B cell (primary cell): ENCODE results near the gene SKAP1. TPM values are rescaled to one million over a fixed set of nuclear protein-coding genes. Genes with fewer than 3 reads are reported as not detected.

Experiments
- ATAC-seq: fragments of 200-7000 bp; cut with Tn5 transposase; one replicate; pipeline ENCODE4 v1.10.0; 2021; ENCODE audit warnings: low read depth, mild to moderate bottlenecking, moderate number of reproducible peaks, moderate library complexity
- CTCF ChIA-PET: fragments of 350-600 bp; sonication (Branson Sonifier 250); formaldehyde crosslinking; loops from one replicate; lab custom pipeline; 2021; ENCODE audit warnings: antibody characterized with exemption, inconsistent platforms; lab: Charles Lee
- POLR2A ChIA-PET: fragments of 350-600 bp; sonication (Branson Sonifier 250); formaldehyde crosslinking; loops from one replicate; lab custom pipeline; 2021; ENCODE audit warnings: antibody characterized with exemption; lab: Charles Lee
- DNase-seq: peaks from one replicate; pipeline ENCODE4 v3.0.0; 2013
- H2AFZ ChIP-seq: 2 replicates; pipeline ENCODE4 v1.6.1; 2012; ENCODE audit warnings: mild to moderate bottlenecking, low read depth, low read length; ENCODE audit not compliant: insufficient read depth, poor library complexity, severe bottlenecking
- H3K27ac ChIP-seq, 2 donors: 1 replicate in 1 of 2; 2 replicates in 1 of 2; pipeline ENCODE4 v1.5.1; 2012 to 2013; ENCODE audit warnings: low read length in 2 of 2, mild to moderate bottlenecking in 2 of 2, moderate library complexity in 1 of 2
- H3K27me3 ChIP-seq, 4 experiments: fragments of 200-600 bp in 1 of 4; sonication (generic) in 1 of 4; replicated peaks in 1 of 4; 1 replicate in 2 of 4; 2 replicates in 2 of 4; pipeline versions ENCODE4 v1.6.1 to v1.7.0; 2013 to 2016; ENCODE audit warnings: low read length in 3 of 4, mild to moderate bottlenecking in 2 of 4, mixed read lengths in 1 of 4, moderate library complexity in 1 of 4; ENCODE audit not compliant: insufficient read depth in 4 of 4, control insufficient read depth in 3 of 4; ENCODE audit errors: control extremely low read depth in 1 of 4
- H3K36me3 ChIP-seq, 2 experiments: replicated peaks in 1 of 2; 1 replicate in 1 of 2; 2 replicates in 1 of 2; pipeline versions ENCODE4 v1.6.1 to v1.7.1; 2013; ENCODE audit warnings: low read length in 1 of 2; ENCODE audit not compliant: insufficient read depth in 2 of 2, control insufficient read depth in 1 of 2; ENCODE audit errors: control extremely low read depth in 1 of 2, extremely low read depth in 1 of 2
- H3K4me1 ChIP-seq, 2 donors: fragments of 200-600 bp in 1 of 2; sonication (generic) in 1 of 2; 1 replicate in 1 of 2; 2 replicates in 1 of 2; pipeline versions ENCODE4 v1.5.1 to v1.6.1; 2013 to 2017; ENCODE audit warnings: low read length in 2 of 2; ENCODE audit not compliant: control insufficient read depth in 2 of 2, insufficient read depth in 2 of 2
- H3K4me2 ChIP-seq: replicated peaks from 2 replicates; pipeline ENCODE3; 2012; ENCODE audit warnings: mild to moderate bottlenecking, low read depth, low read length; ENCODE audit not compliant: poor library complexity, severe bottlenecking
- H3K4me3 ChIP-seq, 5 experiments: fragments of 200-600 bp in 1 of 5; sonication (generic) in 1 of 5; 1 replicate in 3 of 5; 2 replicates in 2 of 5; pipeline versions ENCODE4 v1.5.1 to v1.7.0; 2011 to 2016; ENCODE audit warnings: low read length in 4 of 5, mild to moderate bottlenecking in 4 of 5, low read depth in 2 of 5, control low read depth in 1 of 5, moderate library complexity in 1 of 5; ENCODE audit not compliant: insufficient read depth in 1 of 5; ENCODE audit errors: control extremely low read depth in 1 of 5, extremely low read depth in 1 of 5
- H3K79me2 ChIP-seq: fragments of 200-600 bp; sonication (generic); one replicate; pipeline ENCODE4 v1.6.0; 2016; ENCODE audit warnings: low read length; ENCODE audit not compliant: control insufficient read depth, insufficient read depth
- H3K9ac ChIP-seq: fragments of 200-600 bp; sonication (generic); 2 replicates; pipeline ENCODE4 v1.6.1; 2017; ENCODE audit warnings: mild to moderate bottlenecking, low read length, moderate library complexity
- H3K9me3 ChIP-seq, 3 donors: one replicate each; pipeline versions ENCODE4 v1.6.1 to v1.7.1; 2013; ENCODE audit warnings: low read length in 2 of 3; ENCODE audit not compliant: control insufficient read depth in 2 of 3, insufficient read depth in 1 of 3; ENCODE audit errors: control extremely low read depth in 1 of 3
- H4K20me1 ChIP-seq: 2 replicates; pipeline ENCODE4 v1.6.0; 2012; ENCODE audit warnings: mild to moderate bottlenecking, low read length; ENCODE audit not compliant: insufficient read depth, control insufficient read depth, poor library complexity, severe bottlenecking
- H3K27ac Mint-ChIP-seq: one replicate; pipeline ENCODE4 v1.8.0; 2021; ENCODE audit warnings: mixed read lengths
- H3K27me3 Mint-ChIP-seq: one replicate; pipeline ENCODE4 v1.8.0; 2021; ENCODE audit warnings: mixed read lengths
- H3K4me1 Mint-ChIP-seq: one replicate; pipeline ENCODE4 v1.8.0; 2021; ENCODE audit warnings: mixed read lengths
- H3K4me3 Mint-ChIP-seq: one replicate; pipeline ENCODE4 v1.8.0; 2021; ENCODE audit warnings: mixed read lengths
- H3K9me3 Mint-ChIP-seq: one replicate; pipeline ENCODE4 v1.8.0; 2022; ENCODE audit warnings: mixed read lengths; ENCODE audit not compliant: insufficient read depth
- CTCF ChIP-seq: fragments of 200-600 bp; IDR thresholded peaks from one replicate; pipeline ENCODE4 v1.8.0; 2022; ENCODE audit warnings: antibody characterized with exemption, mild to moderate bottlenecking
- EZH2 ChIP-seq: IDR thresholded peaks from 2 replicates; pipeline ENCODE4 v1.6.1; 2012; ENCODE audit warnings: borderline replicate concordance, low read depth, mild to moderate bottlenecking, moderate library complexity, low read length; ENCODE audit not compliant: insufficient read depth, poor library complexity, severe bottlenecking
- WGBS: methylation state at CpG from one replicate; pipeline ENCODE4 v1.1.5; 2013; ENCODE audit warnings: missing lambda C conversion rate; ENCODE audit not compliant: insufficient coverage; 5-methylcytosine and 5-hydroxymethylcytosine counted together
- intact Hi-C: fragments of 100-400 bp; cut with micrococcal nuclease; formaldehyde crosslinking; loops from one replicate; pipeline ENCODE4 v1.10.0; 2022
- polyA plus RNA-seq: library from polyadenylated mRNA; depleted of rRNA; stranded (reverse); fragments of >200 nt; gene quantifications from 2 replicates; pipeline ENCODE4 v1.2.3, GENCODE V29; 2012
- total RNA-seq, 2 donors: library from RNA; stranded (reverse); fragments of 120-200 nt in 1 of 2; gene quantifications; 1 replicate in 1 of 2; 2 replicates in 1 of 2; pipeline versions ENCODE4 v1.2.3 to v1.2.4, GENCODE V29; 2013 to 2022

Gene SKAP1
- total and polyA plus RNA-seq, 2 donors (not counting 1 experiment from before 2014, with no cell fraction given), result 33.1 to 37.3 TPM

GRCh38 chr17:48460052-48460451 is 30.0 kb upstream of the SKAP1 start:
- Histone ChIP-seq H4K20me1 (no peaks in the 10 kb centered on the region), H3K36me3 (no peaks in the 10 kb centered on the region), H3K9ac (no peak overlapping the region), H3K4me1 (peaks cover 16% of the 10 kb centered on the region in 2 donors), H3K27me3 (peaks cover 0 to 8% (median 2%) of the 10 kb centered on the region in 4 experiments), H3K4me2 (no peak overlapping the region), H3K79me2 (no peaks in the 10 kb centered on the region), H2AFZ (no peak overlapping the region), H3K27ac (no peak overlapping the region), H3K9me3 (peaks cover 0 to 4% (median 0%) of the 10 kb centered on the region in 3 donors), H3K4me3 (no peak overlapping the region)
- Mint-ChIP-seq H3K27ac (no peak overlapping the region), H3K4me3 (no peak overlapping the region), H3K27me3 (peaks cover 20% of the 10 kb centered on the region), H3K4me1 (peaks cover 21% of the 10 kb centered on the region), H3K9me3 (no peaks in the 10 kb centered on the region)
- TF ChIP-seq CTCF, result no peak
- no peak for TF ChIP-seq EZH2
- intact Hi-C loops, result no loop called here
- WGBS, result 86% methylated on average over 2 of the region's 3 CpGs
- CTCF ChIA-PET, result interaction anchor here (1.9 kb wide), 1 partner anchor 108 kb away, joined by 9 read pairs; no protein-coding TSS in a partner anchor
- DNase-seq, result no peak
- POLR2A ChIA-PET, result interaction anchor here (0.6 kb wide), 1 partner anchor 347 kb away, joined by 4 read pairs; no protein-coding TSS in a partner anchor
- ATAC-seq, result no peak

- Mint-ChIP-seq H3K4me1 (peaks cover 27% of the 10 kb centered on the region), H3K27ac (no peak overlapping the region), H3K4me3 (no peak overlapping the region), H3K9me3 (no peaks in the 10 kb centered on the region), H3K27me3 (peaks cover 16% of the 10 kb centered on the region)
- intact Hi-C loops, result loop anchor here (5.0 to 10.0 kb wide), 2 partner anchors 47 to 434 kb away; no protein-coding TSS in a partner anchor
- ChIA-PET CTCF (interaction anchor here (0.6 to 1.9 kb wide), 3 partner anchors 15 to 123 kb away, joined by 5 to 9 read pairs (median 5); no protein-coding TSS in a partner anchor), POLR2A (no interaction called here)
- no peak for ATAC-seq
- Histone ChIP-seq H2AFZ (no peak overlapping the region), H3K4me2 (no peak overlapping the region), H3K9ac (no peak overlapping the region), H3K4me3 (no peak overlapping the region), H3K4me1 (peaks cover 19 to 24% of the 10 kb centered on the region in 2 donors), H3K27me3 (peaks cover 0 to 8% (median 2%) of the 10 kb centered on the region in 4 experiments), H3K79me2 (no peaks in the 10 kb centered on the region), H3K9me3 (peaks cover 0 to 9% (median 0%) of the 10 kb centered on the region in 3 donors), H3K36me3 (no peaks in the 10 kb centered on the region), H3K27ac (no peak overlapping the region), H4K20me1 (no peaks in the 10 kb centered on the region)
- WGBS, result 88% methylated on average over 1 of the region's 4 CpGs
- DNase-seq, result no peak
- TF ChIP-seq CTCF, result no peak
- no peak for TF ChIP-seq EZH2
Observed at GRCh38 chr17:48459070-48459844, 29.2 kb upstream of the SKAP1 start.
